Measurements from ENCODE around the gene PRSS53. TPM values are rescaled to one million over a fixed set of nuclear protein-coding genes. Genes with fewer than 3 reads are reported as not detected.
A peak's percentile ranks its signal among the peaks of the same experiment; 100 is the strongest.

Gene PRSS53
- total RNA-seq, 6 donors from 2014 or later = 0.91 to 8.4 (median 3.0) TPM

DNA sequence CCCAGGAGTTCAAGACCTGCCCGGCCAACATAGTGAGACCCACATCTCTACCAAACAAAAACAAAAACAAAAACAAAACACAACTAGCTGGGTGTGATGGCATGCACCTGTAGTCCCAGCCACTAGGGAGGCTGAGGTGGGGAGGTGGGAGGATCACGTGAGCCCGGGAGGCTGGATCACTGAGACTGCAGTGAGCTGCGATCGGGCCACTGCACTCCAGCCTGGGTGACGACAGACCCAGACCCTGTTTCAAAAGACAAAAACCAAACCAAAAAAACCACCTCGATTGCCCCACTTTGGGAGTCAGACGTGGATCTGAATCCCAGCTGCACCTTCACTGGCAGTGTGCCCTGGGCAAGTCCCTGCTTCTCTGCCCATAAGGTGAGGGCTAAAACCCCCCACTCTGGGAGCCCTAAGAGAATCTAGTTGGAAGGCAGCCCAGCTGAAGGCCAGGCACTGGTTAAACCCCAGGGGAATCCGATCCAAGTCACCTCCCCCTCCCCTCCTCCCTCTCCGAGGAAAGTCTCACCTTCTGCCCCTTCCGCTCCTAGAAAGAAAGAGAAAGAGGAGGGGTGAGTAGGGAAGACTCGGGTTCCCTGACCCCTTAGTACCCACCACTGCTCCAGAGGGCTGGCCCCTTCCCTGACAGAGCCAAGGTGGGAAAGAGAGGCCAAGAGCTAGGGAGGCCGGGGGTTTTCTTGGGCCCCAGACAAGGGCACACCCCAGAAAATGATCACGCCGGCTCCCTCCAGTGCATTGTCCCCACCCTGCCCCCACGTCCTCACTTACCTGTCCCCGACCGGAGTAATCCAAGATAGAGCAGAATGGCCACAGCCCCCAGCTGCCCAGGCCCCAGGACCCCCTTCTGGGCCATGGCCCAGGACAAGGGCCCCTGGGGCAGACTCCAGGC is 46.1 kb upstream of the PRSS53 start:
- ATAC-seq (ENCODE audit: low FRiP score in 2 of 2) (peak; percentile 25 to 61), DNase-seq (peak in 1 of 2 donors; percentile 82)
- H3K36me3 ChIP-seq = peaks cover 0 to 29% (median 27%) of the 10 kb centered on the region in 4 donors
- 20 to 28% methylated on average over 9 to 17 of the region's 18 CpGs for WGBS, 2 donors
- H3K4me3 ChIP-seq = peak overlapping the region in 3 of 4 donors; percentile 53 to 62 (median 54)
- H3K9me3 ChIP-seq = no peaks in the 10 kb centered on the region
- peak overlapping the region; percentile 81 to 91 (median 88) for H3K27ac ChIP-seq
- peaks cover 14 to 71% (median 36%) of the 10 kb centered on the region in 4 donors for H3K4me1 ChIP-seq
- no peaks in the 10 kb centered on the region for H3K27me3 ChIP-seq
- TF ChIP-seq POLR2AphosphoS5 (IDR thresholded peaks at IDR 0.05) = peak; percentile 13 to 63
- peak in 2 of 4 donors; percentile 54 to 67 for TF ChIP-seq POLR2A (IDR thresholded peaks at IDR 0.05)
- TF ChIP-seq EP300 (IDR thresholded peaks at IDR 0.05) = no peak
- TF ChIP-seq, protein P1, sequence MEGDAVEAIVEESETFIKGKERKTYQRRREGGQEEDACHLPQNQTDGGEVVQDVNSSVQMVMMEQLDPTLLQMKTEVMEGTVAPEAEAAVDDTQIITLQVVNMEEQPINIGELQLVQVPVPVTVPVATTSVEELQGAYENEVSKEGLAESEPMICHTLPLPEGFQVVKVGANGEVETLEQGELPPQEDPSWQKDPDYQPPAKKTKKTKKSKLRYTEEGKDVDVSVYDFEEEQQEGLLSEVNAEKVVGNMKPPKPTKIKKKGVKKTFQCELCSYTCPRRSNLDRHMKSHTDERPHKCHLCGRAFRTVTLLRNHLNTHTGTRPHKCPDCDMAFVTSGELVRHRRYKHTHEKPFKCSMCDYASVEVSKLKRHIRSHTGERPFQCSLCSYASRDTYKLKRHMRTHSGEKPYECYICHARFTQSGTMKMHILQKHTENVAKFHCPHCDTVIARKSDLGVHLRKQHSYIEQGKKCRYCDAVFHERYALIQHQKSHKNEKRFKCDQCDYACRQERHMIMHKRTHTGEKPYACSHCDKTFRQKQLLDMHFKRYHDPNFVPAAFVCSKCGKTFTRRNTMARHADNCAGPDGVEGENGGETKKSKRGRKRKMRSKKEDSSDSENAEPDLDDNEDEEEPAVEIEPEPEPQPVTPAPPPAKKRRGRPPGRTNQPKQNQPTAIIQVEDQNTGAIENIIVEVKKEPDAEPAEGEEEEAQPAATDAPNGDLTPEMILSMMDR (IDR thresholded peaks at IDR 0.05) = peak in 3 of 6 experiments; percentile 17 to 55 (median 20)

DNA sequence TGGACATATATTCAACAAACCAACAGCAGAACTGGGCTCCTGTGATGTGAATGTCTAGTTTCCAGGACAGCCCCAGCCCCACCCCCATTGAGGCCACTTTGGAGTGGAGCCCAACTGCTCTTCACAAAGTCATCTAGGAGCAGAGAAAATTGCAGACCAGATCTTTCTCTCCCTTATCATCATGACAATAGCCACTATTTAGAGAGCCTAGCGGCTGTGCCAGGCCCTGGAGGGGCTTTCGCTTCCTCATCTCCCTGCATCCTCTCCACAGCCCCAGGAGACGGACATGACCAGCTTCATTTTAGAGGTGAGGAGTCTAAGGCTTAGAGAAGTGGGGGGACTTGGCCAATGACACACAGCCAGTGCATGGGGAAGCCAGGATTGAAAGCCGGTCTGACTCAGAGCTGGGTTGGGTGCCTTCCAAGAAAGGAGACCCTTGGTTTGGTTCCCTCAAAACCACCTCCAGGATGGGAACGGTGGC is 45.4 kb upstream of the PRSS53 start:
- H3K4me3 ChIP-seq = peak overlapping the region in 3 of 4 donors; percentile 53 to 62 (median 54)
- H3K4me1 ChIP-seq = peaks cover 17 to 74% (median 41%) of the 10 kb centered on the region in 4 donors
- no peak for DNase-seq
- TF ChIP-seq, protein P1 (IDR thresholded peaks at IDR 0.05) = no peak
- TF ChIP-seq POLR2A (IDR thresholded peaks at IDR 0.05) (no peak), POLR2AphosphoS5 (IDR thresholded peaks at IDR 0.05) (no peak), EP300 (IDR thresholded peaks at IDR 0.05) (no peak)
- H3K27me3 ChIP-seq = no peaks in the 10 kb centered on the region
- ATAC-seq (ENCODE audit: low FRiP score in 2 of 2) = no peak
- H3K27ac ChIP-seq = peak overlapping the region; percentile 81 to 91 (median 88)
- H3K9me3 ChIP-seq = no peaks in the 10 kb centered on the region
- 36 to 39% methylated on average over 3 to 5 of the region's 5 CpGs for WGBS, 2 donors
- peaks cover 0 to 34% (median 29%) of the 10 kb centered on the region in 4 donors for H3K36me3 ChIP-seq

DNA sequence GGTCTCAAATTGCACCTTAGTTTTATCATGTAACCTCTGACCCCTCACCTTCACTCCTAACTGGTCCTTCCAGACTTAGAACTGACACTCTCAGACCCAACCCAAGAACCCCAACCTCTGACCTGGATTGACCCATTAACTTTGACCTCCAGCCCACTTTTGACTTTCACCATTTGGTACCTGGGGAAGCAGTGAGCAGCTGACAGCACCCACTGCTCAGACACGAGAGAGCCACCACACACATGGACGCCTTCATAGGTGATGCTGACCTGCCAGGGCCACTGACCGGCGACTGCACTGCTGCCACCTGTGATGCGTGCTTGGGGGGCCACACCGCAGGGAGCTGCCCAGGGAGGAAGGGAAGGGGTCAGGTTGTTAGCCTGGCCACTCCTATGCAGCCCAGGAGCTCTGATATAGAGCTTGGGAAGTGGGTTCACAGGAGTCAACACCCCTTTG is 44.3 kb upstream of the PRSS53 start:
- 79 to 85% methylated on average over 6 of the region's 6 CpGs for WGBS, 2 donors
- peak overlapping the region in 3 of 4 donors; percentile 87 to 91 (median 90) for H3K27ac ChIP-seq
- TF ChIP-seq POLR2A (IDR thresholded peaks at IDR 0.05) (no peak), POLR2AphosphoS5 (IDR thresholded peaks at IDR 0.05) (no peak), EP300 (IDR thresholded peaks at IDR 0.05) (no peak)
- TF ChIP-seq, protein P1 (IDR thresholded peaks at IDR 0.05) = no peak
- ATAC-seq (ENCODE audit: low FRiP score in 2 of 2) = no peak
- peaks cover 0 to 45% (median 29%) of the 10 kb centered on the region in 4 donors for H3K36me3 ChIP-seq
- peaks cover 22 to 73% (median 43%) of the 10 kb centered on the region in 4 donors for H3K4me1 ChIP-seq
- H3K4me3 ChIP-seq = peak overlapping the region in 3 of 4 donors; percentile 53 to 62 (median 54)
- no peaks in the 10 kb centered on the region for H3K27me3 ChIP-seq
- H3K9me3 ChIP-seq = no peaks in the 10 kb centered on the region
- peak in 1 of 2 donors; percentile 64 for DNase-seq

DNA sequence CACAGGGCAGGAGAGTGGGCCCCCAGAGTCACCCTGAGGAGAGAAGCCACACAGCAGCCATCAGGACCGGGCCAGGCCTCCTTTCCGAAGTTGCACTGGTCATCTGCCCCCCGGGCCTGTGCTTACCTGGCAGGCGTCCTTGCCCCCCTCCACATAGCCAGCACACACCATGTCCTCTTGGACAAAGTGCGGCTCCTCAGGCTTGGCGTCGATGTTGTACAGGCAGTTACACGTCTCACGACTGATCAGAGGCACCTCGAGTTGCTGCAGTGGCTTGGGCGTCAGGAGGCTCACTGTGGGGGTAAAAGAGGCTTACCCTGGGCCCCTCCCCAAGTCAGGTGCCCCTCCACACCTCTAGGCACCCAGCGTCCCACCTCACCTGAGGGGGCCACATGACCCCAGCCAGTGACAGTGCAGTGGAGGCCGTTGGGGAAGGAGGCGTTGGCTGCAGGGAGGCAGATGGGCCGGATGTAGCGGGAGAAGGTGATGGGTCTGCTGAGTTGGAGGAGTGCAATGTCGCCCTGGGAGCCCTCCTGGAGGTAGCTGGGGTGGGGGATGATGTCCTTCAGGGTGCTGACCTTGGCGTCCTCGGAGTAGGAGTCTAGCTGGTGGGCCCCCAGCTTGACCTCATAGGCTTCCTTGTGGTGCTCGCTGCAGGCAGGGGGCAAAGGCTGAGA is 43.7 kb upstream of the PRSS53 start:
- Histone ChIP-seq H3K27me3 (no peaks in the 10 kb centered on the region), H3K9me3 (no peaks in the 10 kb centered on the region), H3K36me3 (peaks cover 0 to 51% (median 32%) of the 10 kb centered on the region in 4 donors), H3K4me3 (no peak overlapping the region), H3K4me1 (peaks cover 28 to 77% (median 48%) of the 10 kb centered on the region in 4 donors), H3K27ac (peak overlapping the region in 3 of 4 donors; percentile 91 to 94 (median 92))
- DNase-seq (no peak), ATAC-seq (ENCODE audit: low FRiP score in 2 of 2) (no peak)
- 83 to 87% methylated on average over 7 to 17 of the region's 20 CpGs for WGBS, 2 donors
- TF ChIP-seq EP300 (IDR thresholded peaks at IDR 0.05) (no peak), POLR2AphosphoS5 (IDR thresholded peaks at IDR 0.05) (no peak)
- TF ChIP-seq, protein P1 (IDR thresholded peaks at IDR 0.05) = no peak

All from upper lobe of left lung (tissue), 6 donors.